Astrocyte (in vitro differentiated cells and primary cell): Measurements from ENCODE around the gene VAMP1.
"Not testable (repeated sequence)": the region's sequence is repeated elsewhere in the genome, so short reads cannot be mapped to it uniquely, and the experiment has no call there.

Source experiments
- EZH2 ChIP-seq: IDR thresholded peaks from 2 replicates; pipeline ENCODE4 v1.6.1; 2012; ENCODE audit warnings: mild to moderate bottlenecking, low read length, inconsistent platforms; ENCODE audit not compliant: insufficient read depth
- TF ChIP-seq, protein P1 (sequence below): IDR thresholded peaks from 2 replicates; pipeline ENCODE4 v1.5.1; 2011; ENCODE audit warnings: low read depth, mild to moderate bottlenecking, inconsistent platforms, low read length, moderate library complexity; ENCODE audit not compliant: insufficient read depth

GRCh38 chr12:6477601-6478377 lies 7.3 kb upstream of the VAMP1 start:
- TF ChIP-seq, protein P1, sequence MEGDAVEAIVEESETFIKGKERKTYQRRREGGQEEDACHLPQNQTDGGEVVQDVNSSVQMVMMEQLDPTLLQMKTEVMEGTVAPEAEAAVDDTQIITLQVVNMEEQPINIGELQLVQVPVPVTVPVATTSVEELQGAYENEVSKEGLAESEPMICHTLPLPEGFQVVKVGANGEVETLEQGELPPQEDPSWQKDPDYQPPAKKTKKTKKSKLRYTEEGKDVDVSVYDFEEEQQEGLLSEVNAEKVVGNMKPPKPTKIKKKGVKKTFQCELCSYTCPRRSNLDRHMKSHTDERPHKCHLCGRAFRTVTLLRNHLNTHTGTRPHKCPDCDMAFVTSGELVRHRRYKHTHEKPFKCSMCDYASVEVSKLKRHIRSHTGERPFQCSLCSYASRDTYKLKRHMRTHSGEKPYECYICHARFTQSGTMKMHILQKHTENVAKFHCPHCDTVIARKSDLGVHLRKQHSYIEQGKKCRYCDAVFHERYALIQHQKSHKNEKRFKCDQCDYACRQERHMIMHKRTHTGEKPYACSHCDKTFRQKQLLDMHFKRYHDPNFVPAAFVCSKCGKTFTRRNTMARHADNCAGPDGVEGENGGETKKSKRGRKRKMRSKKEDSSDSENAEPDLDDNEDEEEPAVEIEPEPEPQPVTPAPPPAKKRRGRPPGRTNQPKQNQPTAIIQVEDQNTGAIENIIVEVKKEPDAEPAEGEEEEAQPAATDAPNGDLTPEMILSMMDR = not testable (repeated sequence)
- TF ChIP-seq EZH2 = not testable (repeated sequence)
